ENCODE measurements around the gene FTSJ1. TPM values are rescaled to one million over a fixed set of nuclear protein-coding genes. Genes with fewer than 3 reads are reported as not detected.
"Not testable (repeated sequence)": the region's sequence is repeated elsewhere in the genome, so short reads cannot be mapped to it uniquely, and the experiment has no call there.

FTSJ1 gene
- total and polyA plus RNA-seq, 4 donors, result 18.2 to 48.3 (median 44.8) TPM

- H3K9me3 ChIP-seq (ENCODE audit: control insufficient read depth in 4 of 4, insufficient read depth in 3 of 4, low read length in 3 of 4), result peaks cover 0 to 2% (median 0%) of the 10 kb centered on the region in 4 donors
- no peak overlapping the region for H3K4me3 ChIP-seq
- TF ChIP-seq CTCF (IDR thresholded peaks at IDR 0.05; ENCODE audit: control extremely low read depth, extremely low read depth), result no peak
- H3K27ac ChIP-seq (ENCODE audit: low read depth in 1 of 2, low read length in 1 of 2), result peak overlapping the region in 1 of 2 donors; percentile 28
- no peaks in the 10 kb centered on the region for H3K27me3 ChIP-seq (ENCODE audit: control insufficient read depth in 3 of 3, insufficient read depth in 3 of 3, low read length in 2 of 3)
- no peak for ATAC-seq (ENCODE audit: insufficient read depth, low FRiP score)
- DNase-seq, result no peak
- H3K36me3 ChIP-seq (ENCODE audit: control insufficient read depth in 4 of 4, insufficient read depth in 4 of 4, low read length in 4 of 4), result peaks cover 0 to 5% (median 0%) of the 10 kb centered on the region in 4 donors
- H3K9ac ChIP-seq (ENCODE audit: insufficient read depth in 1 of 2, low read length in 2 of 2), result no peak overlapping the region
- WGBS, 2 donors, result 89 to 100% methylated on average over 7 to 10 of the region's 10 CpGs
- no peaks in the 10 kb centered on the region for H3K4me1 ChIP-seq (ENCODE audit: control insufficient read depth in 5 of 5, insufficient read depth in 5 of 5, low read length in 5 of 5)
These were observed 39.8 kb downstream of the FTSJ1 start for GRCh38 chrX:48515842-48516241.

- 80 to 90% methylated on average over 10 of the region's 10 CpGs for WGBS, 2 donors
- H3K9me3 ChIP-seq (ENCODE audit: control insufficient read depth in 4 of 4, insufficient read depth in 3 of 4, low read length in 3 of 4), result peaks cover 0 to 2% (median 0%) of the 10 kb centered on the region in 4 donors
- no peak overlapping the region for H3K4me3 ChIP-seq
- no peak for TF ChIP-seq CTCF (IDR thresholded peaks at IDR 0.05; ENCODE audit: control extremely low read depth, extremely low read depth)
- H3K27ac ChIP-seq (ENCODE audit: low read depth in 1 of 2, low read length in 1 of 2), result peak overlapping the region in 1 of 2 donors; percentile 63
- no peaks in the 10 kb centered on the region for H3K4me1 ChIP-seq (ENCODE audit: control insufficient read depth in 5 of 5, insufficient read depth in 5 of 5, low read length in 5 of 5)
- H3K36me3 ChIP-seq (ENCODE audit: control insufficient read depth in 4 of 4, insufficient read depth in 4 of 4, low read length in 4 of 4), result peaks cover 0 to 5% (median 0%) of the 10 kb centered on the region in 4 donors
- no peak overlapping the region for H3K9ac ChIP-seq (ENCODE audit: insufficient read depth in 1 of 2, low read length in 2 of 2)
- no peaks in the 10 kb centered on the region for H3K27me3 ChIP-seq (ENCODE audit: control insufficient read depth in 3 of 3, insufficient read depth in 3 of 3, low read length in 2 of 3)
- no peak for ATAC-seq (ENCODE audit: insufficient read depth, low FRiP score)
- DNase-seq, result no peak
These were observed 40.3 kb downstream of the FTSJ1 start for GRCh38 chrX:48516285-48516684.

GRCh38 chrX:48516987-48517386, 41.0 kb downstream of the FTSJ1 start:
- DNase-seq (no peak), ATAC-seq (ENCODE audit: insufficient read depth, low FRiP score) (no peak)
- 67 to 76% methylated on average over 5 of the region's 5 CpGs for WGBS, 2 donors
- Histone ChIP-seq H3K27ac (ENCODE audit: low read depth in 1 of 2, low read length in 1 of 2) (peak overlapping the region in 1 of 2 donors; percentile 63), H3K4me3 (no peak overlapping the region), H3K9me3 (ENCODE audit: control insufficient read depth in 4 of 4, insufficient read depth in 3 of 4, low read length in 3 of 4) (peaks cover 0 to 7% (median 0%) of the 10 kb centered on the region in 4 donors), H3K9ac (ENCODE audit: insufficient read depth in 1 of 2, low read length in 2 of 2) (no peak overlapping the region), H3K27me3 (ENCODE audit: control insufficient read depth in 3 of 3, insufficient read depth in 3 of 3, low read length in 2 of 3) (no peaks in the 10 kb centered on the region), H3K36me3 (ENCODE audit: control insufficient read depth in 4 of 4, insufficient read depth in 4 of 4, low read length in 4 of 4) (peaks cover 0 to 5% (median 0%) of the 10 kb centered on the region in 4 donors), H3K4me1 (ENCODE audit: control insufficient read depth in 5 of 5, insufficient read depth in 5 of 5, low read length in 5 of 5) (no peaks in the 10 kb centered on the region)
- TF ChIP-seq CTCF (IDR thresholded peaks at IDR 0.05; ENCODE audit: control extremely low read depth, extremely low read depth), result no peak

GRCh38 chrX:48519481-48519880, 43.5 kb downstream of the FTSJ1 start:
- not testable (repeated sequence) for H3K4me3 ChIP-seq; H3K4me1 ChIP-seq (ENCODE audit: control insufficient read depth in 5 of 5, insufficient read depth in 5 of 5, low read length in 5 of 5); H3K36me3 ChIP-seq (ENCODE audit: control insufficient read depth in 4 of 4, insufficient read depth in 4 of 4, low read length in 4 of 4); H3K9me3 ChIP-seq (ENCODE audit: control insufficient read depth in 4 of 4, insufficient read depth in 3 of 4, low read length in 3 of 4); ATAC-seq (ENCODE audit: insufficient read depth, low FRiP score); DNase-seq; H3K27ac ChIP-seq (ENCODE audit: low read depth in 1 of 2, low read length in 1 of 2); H3K27me3 ChIP-seq (ENCODE audit: control insufficient read depth in 3 of 3, insufficient read depth in 3 of 3, low read length in 2 of 3); H3K9ac ChIP-seq (ENCODE audit: insufficient read depth in 1 of 2, low read length in 2 of 2)
- 45 to 58% methylated on average over 4 of the region's 4 CpGs for WGBS, 2 donors
